Activated CD8-positive, alpha-beta T cell treated with anti-CD3 and anti-CD28 coated beads for 36 hours (primary cell): ENCODE results near the gene ELOVL6. TPM values are rescaled to one million over a fixed set of nuclear protein-coding genes. Genes with fewer than 3 reads are reported as not detected.
A peak's percentile ranks its signal among the peaks of the same experiment; 100 is the strongest.

Experiments used
- ATAC-seq: fragments of 200-7000 bp; cut with Tn5 transposase; one replicate; pipeline ENCODE4 v1.10.0; 2021; ENCODE audit warnings: mild to moderate bottlenecking, moderate library complexity
- CTCF ChIA-PET: fragments of 350-600 bp; sonication (Branson Sonifier 250); formaldehyde crosslinking; loops from one replicate; lab custom pipeline; 2021; ENCODE audit warnings: antibody characterized with exemption; lab: Charles Lee
- POLR2A ChIA-PET: fragments of 350-600 bp; sonication (Branson Sonifier 250); formaldehyde crosslinking; loops from one replicate; lab custom pipeline; 2021; ENCODE audit warnings: antibody characterized with exemption; lab: Charles Lee
- DNase-seq: peaks from one replicate; pipeline ENCODE4 v3.0.0-alpha.2; 2020
- H3K27ac Mint-ChIP-seq: one replicate; pipeline ENCODE4 v1.8.0; 2021; ENCODE audit warnings: mild to moderate bottlenecking, mixed read lengths
- H3K27me3 Mint-ChIP-seq: one replicate; pipeline ENCODE4 v1.8.0; 2021; ENCODE audit warnings: mixed read lengths
- H3K36me3 Mint-ChIP-seq: one replicate; pipeline ENCODE4 v1.8.0; 2021; ENCODE audit warnings: low read depth, mixed read lengths
- H3K4me1 Mint-ChIP-seq: one replicate; pipeline ENCODE4 v1.8.0; 2021; ENCODE audit warnings: low read depth, mixed read lengths
- H3K4me3 Mint-ChIP-seq: one replicate; pipeline ENCODE4 v1.8.0; 2021; ENCODE audit warnings: mild to moderate bottlenecking, moderate library complexity, mixed read lengths
- H3K9me3 Mint-ChIP-seq: one replicate; pipeline ENCODE4 v1.8.0; 2021; ENCODE audit warnings: mixed read lengths
- CTCF ChIP-seq: fragments of 200-600 bp; IDR thresholded peaks from one replicate; pipeline ENCODE4 v1.8.0; 2022; ENCODE audit warnings: antibody characterized with exemption, mild to moderate bottlenecking
- intact Hi-C: fragments of 100-400 bp; cut with micrococcal nuclease; formaldehyde crosslinking; loops from one replicate; pipeline ENCODE4 v1.10.0; 2022
- total RNA-seq, 2 experiments: library from RNA; stranded (reverse); gene quantifications; one replicate each; pipeline ENCODE4 v1.2.3, GENCODE V29; 2021

Gene ELOVL6
- total RNA-seq, 2 experiments from 2014 or later: 4.7 to 7.7 TPM

- peak; percentile 11 for DNase-seq
- Mint-ChIP-seq H3K4me3 (no peak overlapping the region), H3K36me3 (no peaks in the 10 kb centered on the region), H3K9me3 (no peaks in the 10 kb centered on the region), H3K27ac (no peak overlapping the region), H3K4me1 (peaks cover 8% of the 10 kb centered on the region), H3K27me3 (peaks cover 8% of the 10 kb centered on the region)
- CTCF ChIA-PET: interaction anchor here (0.6 to 10.2 kb wide), 25 partner anchors 10 to 625 kb away, joined by 3 to 194 read pairs (median 4); no protein-coding TSS in a partner anchor
- intact Hi-C loops: loop anchor here (2.0 kb wide), 1 partner anchor 518 kb away; no protein-coding TSS in a partner anchor
- peak; percentile 80 for TF ChIP-seq CTCF
- ATAC-seq: peak; percentile 61
- POLR2A ChIA-PET: interaction anchor here (0.7 kb wide), 1 partner anchor 512 kb away, joined by 3 read pairs; no protein-coding TSS in a partner anchor
Measured at GRCh38 chr4:109998867-109999584, 199.4 kb downstream of the ELOVL6 start.

DNA sequence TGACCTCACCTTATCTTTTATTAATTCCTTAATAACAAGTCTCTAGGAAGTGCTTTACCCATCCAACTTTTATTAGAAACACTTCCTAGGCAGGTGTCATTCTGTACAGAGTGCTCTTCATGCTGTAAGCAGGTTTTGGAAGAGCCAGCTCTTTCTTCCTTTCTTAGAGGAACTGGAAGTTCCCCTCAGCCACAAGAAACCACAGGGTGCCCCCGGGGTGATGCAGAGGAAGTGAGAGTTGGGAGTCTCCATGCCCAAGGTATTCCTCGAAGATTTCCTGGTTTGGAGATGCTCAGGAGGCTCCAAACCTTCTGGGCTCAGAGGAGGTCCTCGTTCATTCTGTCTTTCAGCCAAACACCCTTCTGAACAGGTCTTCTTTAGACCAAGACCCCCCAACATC, 201.9 kb downstream of the ELOVL6 start:
- POLR2A ChIA-PET: no interaction called here
- no peak for DNase-seq
- CTCF ChIA-PET: interaction anchor here (1.6 to 10.2 kb wide), 3 partner anchors 9 to 518 kb away, joined by 4 to 194 read pairs (median 23); no protein-coding TSS in a partner anchor
- no peak overlapping the region for H3K4me3 Mint-ChIP-seq
- no peak for ATAC-seq
- no peak overlapping the region for H3K27ac Mint-ChIP-seq
- H3K4me1 Mint-ChIP-seq: peaks cover 8% of the 10 kb centered on the region
- H3K9me3 Mint-ChIP-seq: no peaks in the 10 kb centered on the region
- intact Hi-C loops: no loop called here
- no peak for TF ChIP-seq CTCF
- peaks cover 10% of the 10 kb centered on the region for H3K27me3 Mint-ChIP-seq
- H3K36me3 Mint-ChIP-seq: no peaks in the 10 kb centered on the region
